ENCODE data around the gene AVL9.

DNA sequence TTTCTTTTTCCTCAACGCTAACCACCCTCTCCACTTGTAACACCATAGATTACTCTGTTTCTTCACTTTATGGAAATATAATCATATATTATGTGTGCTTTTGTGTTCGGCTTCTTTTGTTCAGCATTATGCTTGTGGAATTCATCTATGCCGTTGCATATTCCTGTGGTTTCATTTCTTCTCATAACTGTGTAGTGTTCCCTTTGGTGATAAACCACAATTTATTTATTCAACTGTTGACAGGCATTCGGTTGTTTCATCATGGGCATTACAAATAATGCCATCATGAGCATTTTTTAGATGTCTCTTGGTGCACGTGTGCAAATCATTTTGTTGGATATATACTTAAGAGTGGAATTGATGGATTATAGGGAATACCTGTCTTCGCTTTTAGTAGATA, 12.1 kb downstream of the AVL9 start:
- TF ChIP-seq RBM22 (optimal IDR thresholded peaks at IDR 0.05; ENCODE audit: low read length) (no peak), POLR2A (IDR thresholded peaks at IDR 0.05; ENCODE audit: insufficient read depth in 1 of 2, low read depth in 2 of 2, low read length in 2 of 2) (no peak), TOPORS (CRISPR knock-in tag; IDR thresholded peaks at IDR 0.05) (no peak), JUN (CRISPR knock-in tag; IDR thresholded peaks at IDR 0.05) (no peak), ELF1 (CRISPR knock-in tag; IDR thresholded peaks at IDR 0.05) (no peak), RBM39 (IDR thresholded peaks at IDR 0.05; ENCODE audit: low read depth, low read length, poor library complexity, severe bottlenecking) (no peak), NFE2L2 (IDR thresholded peaks at IDR 0.05; ENCODE audit: low read length) (no peak), JARID2 (CRISPR knock-in tag; IDR thresholded peaks at IDR 0.05; ENCODE audit: insufficient replicate concordance) (no peak), FOXK1 (CRISPR knock-in tag; IDR thresholded peaks at IDR 0.05; ENCODE audit: borderline replicate concordance, low read depth) (no peak), NR3C1 (CRISPR knock-in tag; IDR thresholded peaks at IDR 0.05) (no peak)
- TF ChIP-seq, protein P1, sequence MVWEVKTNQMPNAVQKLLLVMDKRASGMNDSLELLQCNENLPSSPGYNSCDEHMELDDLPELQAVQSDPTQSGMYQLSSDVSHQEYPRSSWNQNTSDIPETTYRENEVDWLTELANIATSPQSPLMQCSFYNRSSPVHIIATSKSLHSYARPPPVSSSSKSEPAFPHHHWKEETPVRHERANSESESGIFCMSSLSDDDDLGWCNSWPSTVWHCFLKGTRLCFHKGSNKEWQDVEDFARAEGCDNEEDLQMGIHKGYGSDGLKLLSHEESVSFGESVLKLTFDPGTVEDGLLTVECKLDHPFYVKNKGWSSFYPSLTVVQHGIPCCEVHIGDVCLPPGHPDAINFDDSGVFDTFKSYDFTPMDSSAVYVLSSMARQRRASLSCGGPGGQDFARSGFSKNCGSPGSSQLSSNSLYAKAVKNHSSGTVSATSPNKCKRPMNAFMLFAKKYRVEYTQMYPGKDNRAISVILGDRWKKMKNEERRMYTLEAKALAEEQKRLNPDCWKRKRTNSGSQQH (CRISPR knock-in tag; IDR thresholded peaks at IDR 0.05; ENCODE audit: low read depth): no peak
- TF ChIP-seq, protein P2, sequence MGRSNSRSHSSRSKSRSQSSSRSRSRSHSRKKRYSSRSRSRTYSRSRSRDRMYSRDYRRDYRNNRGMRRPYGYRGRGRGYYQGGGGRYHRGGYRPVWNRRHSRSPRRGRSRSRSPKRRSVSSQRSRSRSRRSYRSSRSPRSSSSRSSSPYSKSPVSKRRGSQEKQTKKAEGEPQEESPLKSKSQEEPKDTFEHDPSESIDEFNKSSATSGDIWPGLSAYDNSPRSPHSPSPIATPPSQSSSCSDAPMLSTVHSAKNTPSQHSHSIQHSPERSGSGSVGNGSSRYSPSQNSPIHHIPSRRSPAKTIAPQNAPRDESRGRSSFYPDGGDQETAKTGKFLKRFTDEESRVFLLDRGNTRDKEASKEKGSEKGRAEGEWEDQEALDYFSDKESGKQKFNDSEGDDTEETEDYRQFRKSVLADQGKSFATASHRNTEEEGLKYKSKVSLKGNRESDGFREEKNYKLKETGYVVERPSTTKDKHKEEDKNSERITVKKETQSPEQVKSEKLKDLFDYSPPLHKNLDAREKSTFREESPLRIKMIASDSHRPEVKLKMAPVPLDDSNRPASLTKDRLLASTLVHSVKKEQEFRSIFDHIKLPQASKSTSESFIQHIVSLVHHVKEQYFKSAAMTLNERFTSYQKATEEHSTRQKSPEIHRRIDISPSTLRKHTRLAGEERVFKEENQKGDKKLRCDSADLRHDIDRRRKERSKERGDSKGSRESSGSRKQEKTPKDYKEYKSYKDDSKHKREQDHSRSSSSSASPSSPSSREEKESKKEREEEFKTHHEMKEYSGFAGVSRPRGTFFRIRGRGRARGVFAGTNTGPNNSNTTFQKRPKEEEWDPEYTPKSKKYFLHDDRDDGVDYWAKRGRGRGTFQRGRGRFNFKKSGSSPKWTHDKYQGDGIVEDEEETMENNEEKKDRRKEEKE (IDR thresholded peaks at IDR 0.05): no peak
- TF ChIP-seq, protein P3, sequence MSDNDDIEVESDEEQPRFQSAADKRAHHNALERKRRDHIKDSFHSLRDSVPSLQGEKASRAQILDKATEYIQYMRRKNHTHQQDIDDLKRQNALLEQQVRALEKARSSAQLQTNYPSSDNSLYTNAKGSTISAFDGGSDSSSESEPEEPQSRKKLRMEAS (IDR thresholded peaks at IDR 0.05): no peak

Measured in HepG2 (cell line).